Endothelial cell of umbilical vein (primary cell): ENCODE results near the gene CLRN1. TPM values are rescaled to one million over a fixed set of nuclear protein-coding genes. Genes with fewer than 3 reads are reported as not detected.

Experiments used
- BruUV-seq: library from RNA; stranded (reverse); fragments of 400-500 nt; replicated peaks from 2 replicates; lab custom pipeline; 2021; lab: Mats Ljungman, UMichigan
- CTCF ChIA-PET: fragments of 300-600, 350-600 bp; sonication (Branson Sonifier 250); formaldehyde crosslinking; loops from one replicate; lab custom pipeline; 2021; ENCODE audit warnings: antibody characterized with exemption, inconsistent platforms; lab: Charles Lee
- POLR2A ChIA-PET: fragments of 300-600, 350-600 bp; sonication (Branson Sonifier 250); formaldehyde crosslinking; loops from one replicate; lab custom pipeline; 2021; ENCODE audit warnings: antibody characterized with exemption, inconsistent platforms; lab: Charles Lee
- DNase-seq: peaks from one replicate; pipeline ENCODE4 v3.0.0-alpha.2; 2011; ENCODE audit warnings: low read depth, low spot score
- FAIRE-seq: peaks from 2 replicates; lab custom pipeline; 2011; peaks lifted over from hg19 to GRCh38; lab: Jason Lieb, UNC
- H2AFZ ChIP-seq: 2 replicates; pipeline ENCODE4 v1.6.0; 2012; ENCODE audit warnings: low read depth, low read length, control low read depth, inconsistent platforms
- H3K27ac ChIP-seq: 2 replicates; pipeline ENCODE4 v1.5.1; 2011; ENCODE audit warnings: low read depth, mild to moderate bottlenecking, control low read depth, low read length, moderate library complexity; ENCODE audit not compliant: insufficient read depth
- H3K27me3 ChIP-seq, 2 experiments: 2 replicates each; pipeline versions ENCODE4 v1.6.0 to v1.6.1; 2011; ENCODE audit warnings: low read length in 2 of 2, mixed read lengths in 1 of 2; ENCODE audit not compliant: control insufficient read depth in 2 of 2, insufficient read depth in 2 of 2
- H3K36me3 ChIP-seq, 2 experiments: 2 replicates in 1 of 2; 3 replicates in 1 of 2; pipeline ENCODE4 v1.5.1; 2011; ENCODE audit warnings: low read length in 2 of 2, mild to moderate bottlenecking in 1 of 2, moderate library complexity in 1 of 2; ENCODE audit not compliant: control insufficient read depth in 2 of 2, insufficient read depth in 2 of 2; ENCODE audit errors: extremely low read depth in 1 of 2
- H3K4me1 ChIP-seq: 3 replicates; pipeline ENCODE4 v1.5.1; 2011; ENCODE audit warnings: mild to moderate bottlenecking, low read length; ENCODE audit not compliant: control insufficient read depth, insufficient read depth; ENCODE audit errors: extremely low read depth
- H3K4me2 ChIP-seq: 2 replicates; pipeline ENCODE4 v1.6.1; 2011; ENCODE audit warnings: low read length, control low read depth, mixed read lengths; ENCODE audit not compliant: insufficient read depth
- H3K4me3 ChIP-seq, 3 experiments: fragments of 200-600 bp in 1 of 3; sonication (generic), shearing (Covaris generic) in 1 of 3; replicated peaks in 1 of 3; 2 replicates each; pipeline ENCODE4 v1.5.1; 2011 to 2016; ENCODE audit warnings: control low read depth in 3 of 3, low read length in 3 of 3, mild to moderate bottlenecking in 2 of 3, inconsistent platforms in 1 of 3, low read depth in 1 of 3, moderate library complexity in 1 of 3; ENCODE audit not compliant: insufficient read depth in 1 of 3
- H3K79me2 ChIP-seq: 2 replicates; pipeline ENCODE4 v1.6.0; 2012; ENCODE audit warnings: low read length, inconsistent platforms; ENCODE audit not compliant: control insufficient read depth, insufficient read depth
- H3K9ac ChIP-seq: replicated peaks from 2 replicates; pipeline ENCODE3; 2011; ENCODE audit warnings: low read length, control low read depth; ENCODE audit not compliant: insufficient read depth; ENCODE audit errors: extremely low read depth
- H3K9me1 ChIP-seq: replicated peaks from 3 replicates; pipeline ENCODE4 v1.6.0; 2011; ENCODE audit warnings: mild to moderate bottlenecking, low read length; ENCODE audit not compliant: control insufficient read depth, insufficient read depth; ENCODE audit errors: extremely low read depth
- H3K9me3 ChIP-seq: replicated peaks from 2 replicates; pipeline ENCODE4 v1.5.1; 2012; ENCODE audit warnings: low read length, inconsistent platforms; ENCODE audit not compliant: control insufficient read depth, insufficient read depth
- H4K20me1 ChIP-seq: replicated peaks from 2 replicates; pipeline ENCODE3; 2011; ENCODE audit warnings: mild to moderate bottlenecking, low read length; ENCODE audit not compliant: control insufficient read depth, insufficient read depth; ENCODE audit errors: extremely low read depth
- EZH2 ChIP-seq: IDR thresholded peaks from 2 replicates; pipeline ENCODE4 v1.6.1; 2012; ENCODE audit warnings: borderline replicate concordance, low read depth, mild to moderate bottlenecking, moderate library complexity, low read length, inconsistent platforms; ENCODE audit not compliant: severe bottlenecking
- FOS ChIP-seq: IDR thresholded peaks from 2 replicates; pipeline ENCODE4 v1.6.1; 2011; ENCODE audit warnings: mild to moderate bottlenecking, low read length, moderate library complexity, borderline replicate concordance; ENCODE audit not compliant: insufficient read depth
- GATA2 ChIP-seq: IDR thresholded peaks from 2 replicates; pipeline ENCODE4 v1.7.0; 2011; ENCODE audit warnings: low read depth, mild to moderate bottlenecking, moderate library complexity, mixed read lengths, low read length; ENCODE audit not compliant: insufficient read length, insufficient read depth
- JUN ChIP-seq: IDR thresholded peaks from 2 replicates; pipeline ENCODE4 v1.6.1; 2011; ENCODE audit warnings: borderline replicate concordance, low read depth; ENCODE audit not compliant: insufficient read length, insufficient read depth
- MYC ChIP-seq: IDR thresholded peaks from one replicate; pipeline ENCODE4 v1.6.1; 2011; ENCODE audit warnings: mild to moderate bottlenecking, low read depth, low read length
- POLR2A ChIP-seq: IDR thresholded peaks from 2 replicates; pipeline ENCODE4 v1.6.1; 2012; ENCODE audit warnings: low read depth, mild to moderate bottlenecking, control low read depth, low read length
- POLR2AphosphoS5 ChIP-seq: IDR thresholded peaks from 2 replicates; pipeline ENCODE4 v1.6.1; 2012; ENCODE audit warnings: low read depth, mild to moderate bottlenecking, control low read depth, low read length, moderate library complexity; ENCODE audit not compliant: insufficient read depth
- dilution Hi-C: fragments of 300-500 bp; cut with MboI; formaldehyde crosslinking; loops from one replicate; pipeline ENCODE4 v1.15.0; 2019; ENCODE audit warnings: low sequenced_read_pairs; ENCODE audit not compliant: extremely low pct_ligation_motif_present
- intact Hi-C: fragments of 100-400 bp; cut with micrococcal nuclease; formaldehyde crosslinking; loops from one replicate; pipeline ENCODE4 v1.10.0; 2022
- polyA plus RNA-seq, 4 experiments: library from polyadenylated mRNA; depleted of rRNA in 3 of 4; stranded (reverse) in 3 of 4; unstranded in 1 of 4; fragments of >200 nt; gene quantifications; 2 replicates each; pipeline versions ENCODE4 v1.2.1 to v1.2.3, GENCODE V29; 2011 to 2012; ENCODE audit warnings: missing spikeins in 1 of 4
- total RNA-seq: library from RNA; stranded (reverse); gene quantifications from 2 replicates; pipeline ENCODE4 v1.2.3, GENCODE V29; 2021
- TF ChIP-seq, protein P1 (sequence below): IDR thresholded peaks from 2 replicates; pipeline ENCODE4 v1.6.1; 2011; ENCODE audit not compliant: insufficient read depth, insufficient read length
- TF ChIP-seq, protein P2 (sequence below), 2 donors: IDR thresholded peaks; 1 replicate in 1 of 2; 2 replicates in 1 of 2; pipeline ENCODE4 v1.5.1; 2011; ENCODE audit warnings: low read length in 2 of 2, mild to moderate bottlenecking in 2 of 2, moderate library complexity in 2 of 2, control low read depth in 1 of 2, inconsistent platforms in 1 of 2, low read depth in 1 of 2; ENCODE audit not compliant: insufficient read depth in 1 of 2; ENCODE audit errors: extremely low read depth in 1 of 2

The CLRN1 gene
- total and polyA plus RNA-seq, 2 donors (not counting 3 experiments of a cell fraction or from before 2014, with no cell fraction given) = not detected

DNA sequence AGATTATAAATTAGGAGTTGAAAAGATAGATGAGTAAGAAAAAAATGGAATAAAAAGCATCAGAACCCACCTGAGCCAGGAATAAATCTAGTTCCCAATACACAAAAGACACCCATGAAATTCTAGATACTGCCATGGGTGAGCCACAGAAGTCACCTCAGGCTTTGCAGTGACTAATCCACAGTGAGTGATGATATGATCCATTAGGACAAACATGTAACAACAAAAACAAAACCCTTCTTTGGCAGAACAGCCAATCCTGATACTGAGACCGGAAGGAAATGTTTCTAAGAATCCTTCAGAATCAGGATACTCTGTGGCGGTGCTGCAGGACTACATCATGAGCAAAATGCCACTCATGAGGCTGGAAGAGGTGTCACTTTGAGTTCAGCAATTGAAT lies 52.3 kb downstream of the CLRN1 start:
- FAIRE-seq (no peak), DNase-seq (no peak)
- Histone ChIP-seq H4K20me1 (no peaks in the 10 kb centered on the region), H3K27me3 (peaks cover 0 to 2% of the 10 kb centered on the region in 2 experiments), H3K79me2 (no peaks in the 10 kb centered on the region), H3K9ac (no peak overlapping the region), H2AFZ (no peak overlapping the region), H3K9me3 (no peaks in the 10 kb centered on the region), H3K36me3 (no peaks in the 10 kb centered on the region), H3K4me1 (no peaks in the 10 kb centered on the region), H3K9me1 (no peaks in the 10 kb centered on the region), H3K27ac (no peak overlapping the region), H3K4me2 (no peak overlapping the region), H3K4me3 (no peak overlapping the region)
- dilution Hi-C loops = no loop called here
- no TSS peak for BruUV-seq
- intact Hi-C loops = no loop called here
- no peak for TF ChIP-seq GATA2
- no peak for TF ChIP-seq EZH2
- TF ChIP-seq FOS = no peak
- TF ChIP-seq, protein P1, sequence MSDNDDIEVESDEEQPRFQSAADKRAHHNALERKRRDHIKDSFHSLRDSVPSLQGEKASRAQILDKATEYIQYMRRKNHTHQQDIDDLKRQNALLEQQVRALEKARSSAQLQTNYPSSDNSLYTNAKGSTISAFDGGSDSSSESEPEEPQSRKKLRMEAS = no peak
- TF ChIP-seq POLR2A = no peak
- TF ChIP-seq, protein P2, sequence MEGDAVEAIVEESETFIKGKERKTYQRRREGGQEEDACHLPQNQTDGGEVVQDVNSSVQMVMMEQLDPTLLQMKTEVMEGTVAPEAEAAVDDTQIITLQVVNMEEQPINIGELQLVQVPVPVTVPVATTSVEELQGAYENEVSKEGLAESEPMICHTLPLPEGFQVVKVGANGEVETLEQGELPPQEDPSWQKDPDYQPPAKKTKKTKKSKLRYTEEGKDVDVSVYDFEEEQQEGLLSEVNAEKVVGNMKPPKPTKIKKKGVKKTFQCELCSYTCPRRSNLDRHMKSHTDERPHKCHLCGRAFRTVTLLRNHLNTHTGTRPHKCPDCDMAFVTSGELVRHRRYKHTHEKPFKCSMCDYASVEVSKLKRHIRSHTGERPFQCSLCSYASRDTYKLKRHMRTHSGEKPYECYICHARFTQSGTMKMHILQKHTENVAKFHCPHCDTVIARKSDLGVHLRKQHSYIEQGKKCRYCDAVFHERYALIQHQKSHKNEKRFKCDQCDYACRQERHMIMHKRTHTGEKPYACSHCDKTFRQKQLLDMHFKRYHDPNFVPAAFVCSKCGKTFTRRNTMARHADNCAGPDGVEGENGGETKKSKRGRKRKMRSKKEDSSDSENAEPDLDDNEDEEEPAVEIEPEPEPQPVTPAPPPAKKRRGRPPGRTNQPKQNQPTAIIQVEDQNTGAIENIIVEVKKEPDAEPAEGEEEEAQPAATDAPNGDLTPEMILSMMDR (IDR thresholded peaks at IDR 0.05; ENCODE audit: extremely low read depth in 1 of 2, insufficient read depth in 1 of 2, low read depth in 1 of 2, low read length in 2 of 2) = no peak
- TF ChIP-seq JUN = no peak
- TF ChIP-seq MYC = no peak
- TF ChIP-seq POLR2AphosphoS5 = no peak
- ChIA-PET CTCF (interaction anchor here (1.7 kb wide), 1 partner anchor 10 kb away, joined by 4 read pairs; no protein-coding TSS in a partner anchor), POLR2A (no interaction called here)
